RWPE2 (cell line): ENCODE results near the gene FAR1.
A peak's percentile ranks its signal among the peaks of the same experiment; 100 is the strongest.

ENCODE experiments used
- ATAC-seq: fragments of 200-7000 bp; cut with Tn5 transposase; 3 replicates; pipeline ENCODE4 v1.9.1; 2021; ENCODE audit warnings: low read depth
- DNase-seq: peaks from one replicate; pipeline ENCODE4 v3.0.0-alpha.2; 2020; ENCODE audit warnings: low spot score
- H3K27ac ChIP-seq: fragments of 450-650 bp; 2 replicates; pipeline ENCODE4 v1.5.1; 2017; ENCODE audit warnings: mild to moderate bottlenecking; ENCODE audit not compliant: poor library complexity, severe bottlenecking
- H3K27me3 ChIP-seq: fragments of 250-450 bp; sonication (Bioruptor Pico); 2 replicates; pipeline ENCODE4 v1.5.1; 2021; ENCODE audit warnings: mild to moderate bottlenecking, moderate library complexity; ENCODE audit not compliant: insufficient read depth, poor library complexity, severe bottlenecking
- H3K36me3 ChIP-seq: fragments of 250-450 bp; sonication (Bioruptor Pico); 2 replicates; pipeline ENCODE4 v1.5.1; 2020; ENCODE audit warnings: low read depth, mild to moderate bottlenecking, moderate library complexity
- H3K4me1 ChIP-seq: fragments of 250-450 bp; sonication (Bioruptor Pico); 2 replicates; pipeline ENCODE4 v1.5.1; 2021; ENCODE audit warnings: mild to moderate bottlenecking, moderate library complexity; ENCODE audit not compliant: insufficient read depth, poor library complexity, severe bottlenecking
- H3K4me3 ChIP-seq: fragments of 250-450 bp; sonication (Bioruptor Pico); 2 replicates; pipeline ENCODE4 v1.5.1; 2021; ENCODE audit warnings: mild to moderate bottlenecking, moderate library complexity; ENCODE audit not compliant: severe bottlenecking
- H3K9me3 ChIP-seq: fragments of 250-450 bp; sonication (Bioruptor Pico); 2 replicates; pipeline ENCODE4 v1.5.1; 2021; ENCODE audit warnings: mild to moderate bottlenecking, moderate library complexity; ENCODE audit not compliant: severe bottlenecking
- CTCF ChIP-seq: fragments of 450-650 bp; IDR thresholded peaks from one replicate; pipeline ENCODE4 v1.5.1; 2017; ENCODE audit warnings: mild to moderate bottlenecking, moderate library complexity; ENCODE audit not compliant: poor library complexity, severe bottlenecking

The FAR1 gene

GRCh38 chr11:13686776-13687175 is 18.3 kb downstream of the FAR1 start:
- TF ChIP-seq CTCF: no peak
- Histone ChIP-seq H3K9me3 (no peaks in the 10 kb centered on the region), H3K27me3 (no peaks in the 10 kb centered on the region), H3K4me3 (no peak overlapping the region), H3K36me3 (peaks cover 21% of the 10 kb centered on the region; the same call in 1 of the 2 replicates), H3K27ac (no peak overlapping the region), H3K4me1 (peaks cover 10% of the 10 kb centered on the region)
- no peak for ATAC-seq
- DNase-seq: no peak

- Histone ChIP-seq H3K9me3 (no peaks in the 10 kb centered on the region), H3K36me3 (peaks cover 21% of the 10 kb centered on the region; the same call in 1 of the 2 replicates), H3K27me3 (no peaks in the 10 kb centered on the region), H3K4me1 (peaks cover 6% of the 10 kb centered on the region), H3K4me3 (no peak overlapping the region), H3K27ac (no peak overlapping the region)
- no peak for TF ChIP-seq CTCF
- ATAC-seq: no peak
- DNase-seq: no peak
Observed at GRCh38 chr11:13687271-13687670, 18.8 kb downstream of the FAR1 start.

GRCh38 chr11:13691286-13691899 is 22.9 kb downstream of the FAR1 start:
- no peaks in the 10 kb centered on the region for H3K4me1 ChIP-seq
- ATAC-seq: no peak
- no peak for TF ChIP-seq CTCF

GRCh38 chr11:13692172-13692571 is 23.7 kb downstream of the FAR1 start:
- Histone ChIP-seq H3K9me3 (no peaks in the 10 kb centered on the region), H3K4me1 (no peaks in the 10 kb centered on the region), H3K36me3 (peaks cover 44% of the 10 kb centered on the region), H3K27ac (no peak overlapping the region), H3K27me3 (no peaks in the 10 kb centered on the region), H3K4me3 (no peak overlapping the region)
- TF ChIP-seq CTCF: no peak
- ATAC-seq: peak; percentile 44; the same call in 1 of the 3 replicates
- DNase-seq: no peak

More at GRCh38 chr11:13691286-13691899, 22.9 kb downstream of the FAR1 start:
- Histone ChIP-seq H3K4me3 (no peak overlapping the region), H3K27me3 (no peaks in the 10 kb centered on the region), H3K36me3 (peaks cover 37% of the 10 kb centered on the region), H3K9me3 (no peaks in the 10 kb centered on the region), H3K27ac (no peak overlapping the region)
- no peak for DNase-seq

- TF ChIP-seq CTCF: no peak
- Histone ChIP-seq H3K9me3 (no peaks in the 10 kb centered on the region), H3K36me3 (peaks cover 50% of the 10 kb centered on the region), H3K4me3 (no peak overlapping the region), H3K27me3 (no peaks in the 10 kb centered on the region), H3K27ac (no peak overlapping the region), H3K4me1 (no peaks in the 10 kb centered on the region)
- ATAC-seq (no peak), DNase-seq (no peak)
Observed at GRCh38 chr11:13694115-13694514, 25.6 kb downstream of the FAR1 start.
